ENCODE measurements around the gene IPO11.
"Not testable (repeated sequence)": the region's sequence is repeated elsewhere in the genome, so short reads cannot be mapped to it uniquely, and the experiment has no call there.

The IPO11 gene

DNA sequence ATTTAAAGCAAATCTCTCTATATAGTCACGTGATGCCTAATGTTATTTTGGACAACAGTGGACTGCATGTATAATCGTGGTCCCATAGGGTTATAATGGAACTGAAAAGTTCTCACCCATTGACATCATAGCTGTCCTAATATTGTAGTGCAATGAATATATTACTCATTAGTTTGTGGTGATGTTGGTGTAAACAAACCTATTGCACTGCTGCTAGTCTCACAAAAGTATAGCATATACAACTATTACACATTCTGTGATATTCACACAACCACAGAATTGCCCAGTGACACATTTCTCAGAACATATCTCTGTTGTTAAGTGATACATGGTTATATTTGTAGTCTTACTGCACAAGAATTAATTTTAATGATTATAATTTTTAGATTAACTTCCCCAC lies 37.7 kb downstream of the IPO11 start:
- no peak for DNase-seq (ENCODE audit: low spot score)

DNA sequence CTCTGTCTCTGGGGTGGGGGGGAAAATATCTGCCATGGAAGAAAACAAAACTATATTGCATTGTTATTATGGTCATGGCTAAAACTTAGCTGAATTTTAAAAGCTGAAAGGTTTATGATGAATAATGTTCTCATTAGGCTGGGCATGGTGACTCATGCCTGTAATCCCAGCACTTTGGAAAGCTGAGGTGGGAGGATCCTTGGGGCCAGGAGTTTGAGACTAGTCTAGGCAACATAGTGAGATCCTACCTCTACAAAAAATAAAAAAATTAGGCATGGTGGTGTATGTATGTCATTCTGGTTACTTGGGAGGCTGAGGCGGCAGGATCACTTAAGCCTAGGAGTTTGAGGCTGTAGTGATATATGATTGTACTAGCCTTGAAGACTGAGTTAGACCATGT lies 44.5 kb downstream of the IPO11 start:
- DNase-seq (ENCODE audit: low spot score) = no peak

GRCh38 chr5:62460578-62460983 lies 48.0 kb downstream of the IPO11 start:
- peak; percentile 29 for DNase-seq (ENCODE audit: low spot score)

GRCh38 chr5:62461561-62461960 lies 49.0 kb downstream of the IPO11 start:
- DNase-seq (ENCODE audit: low spot score) = no peak

DNA sequence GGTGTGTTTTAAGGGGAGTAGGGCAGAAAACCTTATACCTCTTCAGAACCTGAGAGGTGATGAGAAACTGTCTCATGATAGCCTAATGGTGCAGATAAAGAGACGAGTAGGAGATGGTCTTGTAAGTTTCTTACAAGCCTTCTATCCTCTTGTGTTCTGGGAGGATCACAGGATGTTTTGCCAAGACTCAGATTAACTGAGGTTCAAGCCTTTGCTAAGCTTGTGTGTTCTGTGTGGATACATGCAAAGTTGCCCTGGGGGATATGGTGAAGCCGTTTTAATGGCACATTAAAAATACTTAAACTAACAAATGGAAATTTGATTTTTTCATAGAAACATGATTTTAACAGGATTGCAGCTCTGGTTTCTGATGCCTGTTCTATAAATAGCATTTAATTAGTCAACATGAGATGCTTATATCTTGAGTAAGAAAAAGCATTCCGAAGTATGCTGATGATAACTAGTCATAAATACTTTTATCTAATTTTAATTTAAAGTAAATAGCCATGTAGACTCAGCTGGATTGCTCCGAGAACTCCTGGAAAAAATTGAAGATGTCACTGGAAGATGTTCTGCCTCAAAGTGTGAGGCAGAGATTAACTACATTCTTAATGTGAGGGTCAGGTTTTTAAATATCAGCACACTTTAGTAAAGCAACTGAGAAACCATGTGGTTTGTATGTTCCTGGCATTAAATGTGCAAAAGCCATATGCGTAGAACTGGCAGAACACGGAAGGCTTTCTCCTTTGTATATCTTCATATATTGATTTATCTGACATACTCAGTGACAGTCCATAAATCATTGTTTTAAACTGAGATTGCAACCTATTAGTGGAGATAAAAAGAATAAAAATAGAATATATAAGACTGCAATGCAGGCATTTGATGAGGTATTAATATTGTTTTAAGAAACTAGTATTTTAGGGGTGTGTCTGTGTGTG lies 53.7 kb downstream of the IPO11 start:
- no peak for DNase-seq (ENCODE audit: low spot score)

GRCh38 chr5:62473209-62473608 lies 60.6 kb downstream of the IPO11 start:
- no peak for DNase-seq (ENCODE audit: low spot score)

DNA sequence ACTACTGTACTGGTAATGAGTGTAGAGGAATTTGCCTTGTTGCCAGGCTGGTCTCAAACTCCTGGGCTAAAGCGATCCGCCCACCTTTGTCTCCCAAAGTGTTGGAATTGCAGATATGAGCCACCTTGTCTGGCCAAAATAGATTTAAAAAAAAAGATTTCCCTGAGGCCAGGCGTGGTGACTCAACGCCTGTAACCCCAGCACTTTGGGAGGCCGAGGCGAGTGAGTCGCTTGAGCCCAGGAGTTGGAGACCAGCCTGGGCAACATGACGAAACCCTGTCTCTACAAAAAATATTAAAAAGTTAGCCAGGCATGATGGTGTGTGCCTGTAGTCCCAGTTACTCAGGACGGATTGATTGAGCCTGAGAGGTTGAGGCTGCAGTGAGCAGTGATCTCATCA lies 62.5 kb downstream of the IPO11 start:
- no peak for DNase-seq (ENCODE audit: low spot score)

- no peak for DNase-seq (ENCODE audit: low spot score)
These were observed 65.2 kb downstream of the IPO11 start for GRCh38 chr5:62477801-62478200.

DNA sequence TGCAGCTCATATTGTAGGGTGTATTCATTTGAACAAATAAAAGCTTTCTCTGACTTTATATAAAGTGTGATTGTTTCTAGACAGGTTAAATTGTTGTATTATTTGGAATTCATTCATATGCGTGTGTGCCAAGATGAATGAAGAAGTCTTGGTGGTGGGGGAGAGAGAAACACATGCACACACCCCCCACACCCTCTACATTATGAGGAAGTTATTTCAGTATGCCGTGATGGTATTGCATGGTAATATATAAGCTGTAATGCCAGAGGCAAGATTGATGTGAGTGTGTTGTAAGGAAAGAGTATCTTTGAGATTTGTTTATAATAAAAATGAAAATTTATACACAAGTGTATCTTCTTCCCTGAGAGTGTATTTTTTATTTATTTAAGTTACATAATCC lies 71.0 kb downstream of the IPO11 start:
- DNase-seq (ENCODE audit: low spot score) = no peak

DNA sequence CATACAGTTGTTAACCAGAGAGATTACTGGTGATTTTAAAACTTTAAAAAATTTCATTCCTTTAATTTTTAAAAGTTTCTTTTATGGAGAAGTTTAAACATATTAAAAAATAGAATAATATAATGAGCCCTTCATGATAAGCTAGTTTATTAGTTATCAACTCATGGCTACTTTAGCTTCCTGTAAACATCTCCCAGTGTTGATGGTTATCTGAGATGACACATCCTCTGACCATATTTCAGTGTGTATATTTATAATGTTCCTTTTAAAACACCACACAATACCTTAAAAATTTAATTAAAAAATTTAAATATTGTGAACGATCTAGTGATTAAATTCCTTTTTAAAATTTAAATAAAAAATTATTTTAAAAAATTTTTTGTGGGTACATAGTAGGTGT lies 74.1 kb downstream of the IPO11 start:
- DNase-seq (ENCODE audit: low spot score) = no peak

GRCh38 chr5:62488531-62488930 lies 76.0 kb downstream of the IPO11 start:
- DNase-seq (ENCODE audit: low spot score) = no peak

- DNase-seq (ENCODE audit: low spot score) = no peak
These were observed 76.9 kb downstream of the IPO11 start for GRCh38 chr5:62489471-62489870.

GRCh38 chr5:62494772-62495171 lies 82.2 kb downstream of the IPO11 start:
- no peak for DNase-seq (ENCODE audit: low spot score)

- DNase-seq (ENCODE audit: low spot score) = no peak
These were observed 84.3 kb downstream of the IPO11 start for GRCh38 chr5:62496876-62497275.

GRCh38 chr5:62498961-62499360 lies 86.4 kb downstream of the IPO11 start:
- no peak for DNase-seq (ENCODE audit: low spot score)

GRCh38 chr5:62499756-62500155 lies 87.2 kb downstream of the IPO11 start:
- DNase-seq (ENCODE audit: low spot score) = no peak

DNA sequence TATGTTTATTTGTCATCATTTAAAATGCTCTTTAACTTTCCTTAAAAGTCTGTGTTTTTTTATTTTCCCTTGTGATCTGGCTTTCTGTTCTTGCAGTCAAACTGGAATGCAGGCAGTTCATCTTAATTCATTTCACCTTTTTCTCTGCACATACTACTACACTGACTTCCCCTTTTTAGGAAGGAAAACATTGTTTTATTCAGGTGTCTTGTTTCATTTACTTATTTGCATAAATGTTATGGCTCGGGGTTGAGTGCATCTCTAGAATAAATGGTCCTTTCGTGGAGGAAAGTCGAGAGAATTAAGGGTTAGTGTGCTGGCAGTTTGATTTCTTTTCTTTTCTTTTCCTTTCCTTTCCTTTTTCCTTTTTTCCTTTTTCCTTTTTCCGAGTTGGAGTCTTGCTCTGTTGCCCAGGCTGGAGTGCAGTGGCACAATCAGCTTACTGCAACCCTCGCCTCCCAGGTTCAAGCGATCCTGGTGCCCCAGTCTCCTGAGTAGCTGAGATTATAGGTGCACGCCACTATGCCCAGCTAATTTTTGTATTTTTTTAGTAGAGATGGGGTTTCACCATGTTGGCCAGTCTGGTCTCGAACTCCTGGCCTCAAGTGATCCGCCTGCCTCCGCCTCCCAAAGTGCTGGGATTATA lies 90.0 kb downstream of the IPO11 start:
- no peak for DNase-seq (ENCODE audit: low spot score)

- DNase-seq (ENCODE audit: low spot score) = no peak
These were observed 91.6 kb downstream of the IPO11 start for GRCh38 chr5:62504129-62504528.

DNA sequence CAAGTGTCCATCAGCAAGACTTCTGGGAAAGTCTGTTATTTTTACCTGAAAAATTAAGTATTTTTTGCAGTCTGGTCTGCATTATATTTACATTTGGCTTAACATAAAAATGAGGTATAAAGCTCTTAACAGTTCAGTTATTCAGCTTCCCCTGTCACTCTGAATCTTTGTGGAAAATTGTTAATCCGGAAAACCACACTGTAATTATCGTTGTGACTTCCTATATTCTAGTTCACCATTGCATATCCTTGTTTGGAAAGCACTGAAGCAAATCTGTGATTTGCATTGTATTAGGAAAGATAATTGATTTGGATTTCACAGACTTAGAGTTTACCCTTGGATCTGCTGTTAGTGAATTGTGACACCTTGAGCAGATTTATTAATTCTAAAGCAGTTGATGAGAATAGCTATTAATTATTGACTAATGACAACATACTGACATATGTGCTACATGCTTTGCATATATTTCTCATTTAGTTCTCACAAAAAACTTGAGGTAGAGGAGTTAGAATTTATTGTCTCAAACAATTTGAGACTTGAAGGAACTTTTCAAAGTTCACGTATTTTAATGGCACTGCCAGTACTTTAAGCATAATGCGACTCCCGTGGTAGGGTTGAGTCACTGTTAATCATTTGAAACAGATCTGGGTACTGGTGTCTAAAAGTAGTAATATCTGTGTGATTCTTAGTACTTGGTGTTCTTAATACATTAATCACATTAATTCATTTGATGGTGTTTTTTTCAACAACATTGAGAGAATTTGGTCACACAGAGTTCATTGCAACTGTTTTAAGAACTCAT lies 94.3 kb downstream of the IPO11 start:
- no peak for DNase-seq (ENCODE audit: low spot score)

- DNase-seq (ENCODE audit: low spot score) = not testable (repeated sequence)
These were observed 96.2 kb downstream of the IPO11 start for GRCh38 chr5:62508760-62509159.

DNA sequence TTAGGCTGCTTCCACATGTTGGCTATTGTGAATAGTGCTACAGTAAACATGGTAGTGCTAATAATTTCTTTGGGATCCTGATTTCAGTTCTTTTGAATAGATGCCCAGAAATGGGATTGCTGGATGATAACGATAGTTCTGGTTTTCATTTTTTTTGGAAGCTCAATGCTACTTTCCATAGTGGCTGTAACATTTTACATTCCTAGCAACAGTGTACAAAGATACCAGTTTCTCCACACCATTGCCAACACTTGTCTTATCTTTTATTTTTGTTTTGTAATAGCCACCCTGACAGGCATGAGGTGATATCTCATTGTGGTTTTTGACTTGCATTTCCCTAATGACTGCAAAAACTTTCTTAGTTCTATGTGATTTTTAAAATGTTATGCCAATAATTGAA lies 97.2 kb downstream of the IPO11 start:
- no peak for DNase-seq (ENCODE audit: low spot score)

GRCh38 chr5:62513085-62513484 lies 100.5 kb downstream of the IPO11 start:
- not testable (repeated sequence) for DNase-seq (ENCODE audit: low spot score)

Measured in D341Med (cell line).